Cardiac muscle cell (in vitro differentiated cells and primary cell): ENCODE results near the gene CHM. TPM values are rescaled to one million over a fixed set of nuclear protein-coding genes. Genes with fewer than 3 reads are reported as not detected.

Source experiments
- DNase-seq, 2 donors: peaks; one replicate each; pipeline versions ENCODE4 v3.0.0 to v3.0.0-alpha.2; 2010 to 2017; ENCODE audit warnings: low read depth in 1 of 2, low spot score in 1 of 2
- H3K27ac ChIP-seq: fragments of 200-600 bp; sonication (generic); 2 replicates; pipeline ENCODE4 v1.5.1; 2016
- H3K27me3 ChIP-seq: fragments of 200-600 bp; sonication (generic); 2 replicates; pipeline ENCODE4 v1.6.0; 2016; ENCODE audit warnings: control low read depth
- H3K36me3 ChIP-seq: fragments of 200-600 bp; sonication (generic); 2 replicates; pipeline ENCODE4 v1.5.1; 2016; ENCODE audit warnings: control low read depth
- H3K4me1 ChIP-seq: fragments of 200-600 bp; sonication (generic); 2 replicates; pipeline ENCODE4 v1.8.1; 2017; ENCODE audit warnings: low read depth, mild to moderate bottlenecking, mixed run types
- H3K4me3 ChIP-seq: fragments of 200-600 bp; sonication (generic); 2 replicates; pipeline ENCODE4 v1.5.1; 2016; ENCODE audit warnings: mild to moderate bottlenecking
- H3K9me3 ChIP-seq: fragments of 200-600 bp; sonication (generic); 2 replicates; pipeline ENCODE4 v1.5.1; 2017; ENCODE audit warnings: low read depth, mild to moderate bottlenecking, control low read depth
- CTCF ChIP-seq: IDR thresholded peaks from 2 replicates; pipeline ENCODE4 v1.5.1; 2012; ENCODE audit warnings: low read depth, mild to moderate bottlenecking, low read length
- polyA plus RNA-seq: library from polyadenylated mRNA; unstranded; fragments of >200 nt; fragmentation: Nextera tagmentation; extraction: Ambion mirVana; gene quantifications from 2 replicates; pipeline ENCODE4 v1.2.1, GENCODE V29; 2016
- total RNA-seq: library from RNA; depleted of rRNA; stranded (reverse); fragments of >200 nt; gene quantifications from 2 replicates; pipeline ENCODE4 v1.2.3, GENCODE V29; 2016

Gene CHM
- total and polyA plus RNA-seq, 2 experiments from 2014 or later, result 8.7 to 12.4 TPM

GRCh38 chrX:85815203-85815751 is 232.1 kb downstream of the CHM start:
- H3K4me1 ChIP-seq, result no peaks in the 10 kb centered on the region
- H3K27ac ChIP-seq, result no peak overlapping the region
- no peaks in the 10 kb centered on the region for H3K9me3 ChIP-seq
- no peaks in the 10 kb centered on the region for H3K27me3 ChIP-seq
- TF ChIP-seq CTCF, result no peak
- no peak for DNase-seq
- H3K4me3 ChIP-seq, result no peak overlapping the region
- no peaks in the 10 kb centered on the region for H3K36me3 ChIP-seq

Other genes starting within 250 kb of the CHM start
- gene DACH2, start 100.9 kb upstream of the CHM start, total RNA-seq, result 0.32 and 0.69 TPM in 2 replicates
- 0.65 TPM in 1 of 2 replicates, not detected in the other for gene DACH2, start 100.9 kb upstream of the CHM start, polyA plus RNA-seq